ENCODE results near the gene ELL2.
"Not testable (repeated sequence)": the region's sequence is repeated elsewhere in the genome, so short reads cannot be mapped to it uniquely, and the experiment has no call there.

The ELL2 gene

GRCh38 chr5:95836971-95837370 lies 124.7 kb downstream of the ELL2 start:
- not testable (repeated sequence) for DNase-seq, H3K27me3 Mint-ChIP-seq, H3K4me3 Mint-ChIP-seq, H3K27ac Mint-ChIP-seq, H3K36me3 Mint-ChIP-seq, H3K9me3 Mint-ChIP-seq
- H3K4me1 Mint-ChIP-seq = peaks cover 54% of the 10 kb centered on the region
- CTCF ChIA-PET = interaction anchor here (0.9 to 17.4 kb wide), 4 partner anchors 13 to 53 kb away, joined by 4 to 377 read pairs (median 4); partner anchors contain the start of gene GLRX

GRCh38 chr5:95836544-95836943 lies 125.1 kb downstream of the ELL2 start:
- CTCF ChIA-PET = interaction anchor here (1.1 to 17.4 kb wide), 4 partner anchors 8 to 52 kb away, joined by 4 to 377 read pairs (median 4); partner anchors contain the start of gene GLRX
- H3K9me3 Mint-ChIP-seq = no peaks in the 10 kb centered on the region
- no peaks in the 10 kb centered on the region for H3K36me3 Mint-ChIP-seq
- DNase-seq = no peak
- peak overlapping the region; percentile 47 for H3K27ac Mint-ChIP-seq
- no peak overlapping the region for H3K4me3 Mint-ChIP-seq
- H3K27me3 Mint-ChIP-seq = no peaks in the 10 kb centered on the region
- peaks cover 54% of the 10 kb centered on the region for H3K4me1 Mint-ChIP-seq

- H3K4me3 Mint-ChIP-seq = peak overlapping the region; percentile 75
- no peaks in the 10 kb centered on the region for H3K36me3 Mint-ChIP-seq
- DNase-seq = peak; percentile 40
- peaks cover 54% of the 10 kb centered on the region for H3K4me1 Mint-ChIP-seq
- peak overlapping the region; percentile 90 for H3K27ac Mint-ChIP-seq
- H3K27me3 Mint-ChIP-seq = no peaks in the 10 kb centered on the region
- H3K9me3 Mint-ChIP-seq = no peaks in the 10 kb centered on the region
- CTCF ChIA-PET = interaction anchor here (1.2 to 17.4 kb wide), 5 partner anchors 9 to 52 kb away, joined by 4 to 377 read pairs (median 5); no protein-coding TSS in a partner anchor
These were observed 125.8 kb downstream of the ELL2 start for GRCh38 chr5:95835682-95836385.
